Breast epithelium (tissue), 4 donors: Measurements from ENCODE around the gene SYTL3. TPM values are rescaled to one million over a fixed set of nuclear protein-coding genes. Genes with fewer than 3 reads are reported as not detected.

Experiments
- DNase-seq, 2 donors: peaks; one replicate each; pipeline ENCODE4 v3.0.0-alpha.2; 2019; ENCODE audit warnings: low spot score in 2 of 2
- H3K27ac ChIP-seq, 2 donors: fragments of 200-600 bp; sonication (generic) in 1 of 2; one replicate each; pipeline ENCODE4 v1.5.1; 2016 to 2019; ENCODE audit warnings: mild to moderate bottlenecking in 1 of 2
- H3K27me3 ChIP-seq, 2 donors: fragments of 200-600 bp; sonication (generic) in 1 of 2; one replicate each; pipeline versions ENCODE4 v1.5.1 to v1.6.0; 2017 to 2019; ENCODE audit warnings: control low read depth in 1 of 2, mild to moderate bottlenecking in 1 of 2
- H3K36me3 ChIP-seq: fragments of 200-600 bp; one replicate; pipeline ENCODE4 v1.5.1; 2019
- H3K4me1 ChIP-seq, 2 donors: fragments of 200-600 bp; sonication (generic); one replicate each; pipeline ENCODE4 v1.5.1; 2016 to 2019; ENCODE audit warnings: control low read depth in 1 of 2
- H3K4me3 ChIP-seq, 3 donors: fragments of 200-600 bp; sonication (generic); 1 replicate in 2 of 3; 2 replicates in 1 of 3; pipeline ENCODE4 v1.5.1; 2016 to 2019; ENCODE audit warnings: mild to moderate bottlenecking in 3 of 3, moderate library complexity in 2 of 3
- H3K9me3 ChIP-seq, 2 donors: fragments of 200-600 bp; sonication (generic) in 1 of 2; one replicate each; pipeline ENCODE4 v1.5.1; 2016 to 2019; ENCODE audit warnings: control low read depth in 1 of 2
- POLR2A ChIP-seq: fragments of 450-650 bp; IDR thresholded peaks from one replicate; pipeline ENCODE4 v1.6.1; 2016; ENCODE audit warnings: antibody characterized with exemption, mild to moderate bottlenecking, moderate library complexity
- POLR2AphosphoS5 ChIP-seq, 3 donors: sonication (generic); formaldehyde crosslinking; IDR thresholded peaks; one replicate each; pipeline ENCODE4 v1.6.1; 2017; ENCODE audit warnings: antibody characterized with exemption in 3 of 3
- intact Hi-C: fragments of 100-400 bp; cut with DNase I; formaldehyde crosslinking; loops from one replicate; pipeline ENCODE4 v1.15.1; 2023; ENCODE audit warnings: low total_unique reads
- total RNA-seq, 3 donors: library from RNA; depleted of rRNA; stranded (reverse); fragments of >200 nt; gene quantifications; one replicate each; pipeline ENCODE4 v1.1.0, GENCODE V29; 2016
- TF ChIP-seq, protein P1 (sequence below), 3 donors: fragments of 450-650 bp; IDR thresholded peaks; one replicate each; pipeline ENCODE4 v1.5.1; 2016 to 2017; ENCODE audit warnings: antibody characterized with exemption in 3 of 3, mild to moderate bottlenecking in 3 of 3, moderate library complexity in 3 of 3

The SYTL3 gene
- total RNA-seq, 3 donors from 2014 or later = 5.2 to 8.0 (median 7.5) TPM

- H3K36me3 ChIP-seq = no peaks in the 10 kb centered on the region
- intact Hi-C loops = no loop called here
- H3K9me3 ChIP-seq = peaks cover 0 to 14% of the 10 kb centered on the region in 2 donors
- H3K4me3 ChIP-seq = no peak overlapping the region
- H3K4me1 ChIP-seq = no peaks in the 10 kb centered on the region
- H3K27ac ChIP-seq = no peak overlapping the region
- DNase-seq = no peak
- H3K27me3 ChIP-seq = no peaks in the 10 kb centered on the region
- TF ChIP-seq, protein P1, sequence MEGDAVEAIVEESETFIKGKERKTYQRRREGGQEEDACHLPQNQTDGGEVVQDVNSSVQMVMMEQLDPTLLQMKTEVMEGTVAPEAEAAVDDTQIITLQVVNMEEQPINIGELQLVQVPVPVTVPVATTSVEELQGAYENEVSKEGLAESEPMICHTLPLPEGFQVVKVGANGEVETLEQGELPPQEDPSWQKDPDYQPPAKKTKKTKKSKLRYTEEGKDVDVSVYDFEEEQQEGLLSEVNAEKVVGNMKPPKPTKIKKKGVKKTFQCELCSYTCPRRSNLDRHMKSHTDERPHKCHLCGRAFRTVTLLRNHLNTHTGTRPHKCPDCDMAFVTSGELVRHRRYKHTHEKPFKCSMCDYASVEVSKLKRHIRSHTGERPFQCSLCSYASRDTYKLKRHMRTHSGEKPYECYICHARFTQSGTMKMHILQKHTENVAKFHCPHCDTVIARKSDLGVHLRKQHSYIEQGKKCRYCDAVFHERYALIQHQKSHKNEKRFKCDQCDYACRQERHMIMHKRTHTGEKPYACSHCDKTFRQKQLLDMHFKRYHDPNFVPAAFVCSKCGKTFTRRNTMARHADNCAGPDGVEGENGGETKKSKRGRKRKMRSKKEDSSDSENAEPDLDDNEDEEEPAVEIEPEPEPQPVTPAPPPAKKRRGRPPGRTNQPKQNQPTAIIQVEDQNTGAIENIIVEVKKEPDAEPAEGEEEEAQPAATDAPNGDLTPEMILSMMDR (IDR thresholded peaks at IDR 0.05) = no peak
- TF ChIP-seq POLR2A = no peak
- no peak for TF ChIP-seq POLR2AphosphoS5 (IDR thresholded peaks at IDR 0.05)
Measured at GRCh38 chr6:158735009-158735408, 85.2 kb downstream of the SYTL3 start.

GRCh38 chr6:158737082-158737709 lies 87.3 kb downstream of the SYTL3 start:
- intact Hi-C loops = no loop called here
- no peak overlapping the region for H3K4me3 ChIP-seq
- TF ChIP-seq, protein P1 (IDR thresholded peaks at IDR 0.05) = no peak
- no peak for TF ChIP-seq POLR2AphosphoS5 (IDR thresholded peaks at IDR 0.05)
- no peak for TF ChIP-seq POLR2A

GRCh38 chr6:158737710-158738615 lies 88.1 kb downstream of the SYTL3 start:
- no peak overlapping the region for H3K4me3 ChIP-seq
- H3K27me3 ChIP-seq = no peaks in the 10 kb centered on the region
- no peaks in the 10 kb centered on the region for H3K36me3 ChIP-seq
- H3K9me3 ChIP-seq = peaks cover 0 to 14% of the 10 kb centered on the region in 2 donors
- intact Hi-C loops = no loop called here
- TF ChIP-seq POLR2A = no peak
- TF ChIP-seq, protein P1 (IDR thresholded peaks at IDR 0.05) = no peak
- H3K27ac ChIP-seq = no peak overlapping the region
- no peaks in the 10 kb centered on the region for H3K4me1 ChIP-seq
- DNase-seq = no peak

More at GRCh38 chr6:158737082-158737709, 87.3 kb downstream of the SYTL3 start:
- Histone ChIP-seq H3K9me3 (peaks cover 0 to 14% of the 10 kb centered on the region in 2 donors), H3K27me3 (no peaks in the 10 kb centered on the region), H3K4me1 (no peaks in the 10 kb centered on the region), H3K36me3 (no peaks in the 10 kb centered on the region), H3K27ac (no peak overlapping the region)
- DNase-seq = no peak

- H3K4me1 ChIP-seq = no peaks in the 10 kb centered on the region
- no peaks in the 10 kb centered on the region for H3K27me3 ChIP-seq
- H3K27ac ChIP-seq = no peak overlapping the region
- H3K4me3 ChIP-seq = no peak overlapping the region
- no peak for TF ChIP-seq POLR2AphosphoS5 (IDR thresholded peaks at IDR 0.05)
- no peak for TF ChIP-seq POLR2A
- no peak for DNase-seq
- intact Hi-C loops = no loop called here
- H3K36me3 ChIP-seq = no peaks in the 10 kb centered on the region
- H3K9me3 ChIP-seq = peaks cover 0 to 5% of the 10 kb centered on the region in 2 donors
Measured at GRCh38 chr6:158739673-158740072, 89.8 kb downstream of the SYTL3 start.

GRCh38 chr6:158743033-158743651 lies 93.3 kb downstream of the SYTL3 start:
- peaks cover 0 to 5% of the 10 kb centered on the region in 2 donors for H3K9me3 ChIP-seq
- TF ChIP-seq POLR2AphosphoS5 (IDR thresholded peaks at IDR 0.05) (no peak), POLR2A (no peak)
- TF ChIP-seq, protein P1 (IDR thresholded peaks at IDR 0.05) = no peak

More at GRCh38 chr6:158743033-158743651, 93.3 kb downstream of the SYTL3 start:
- intact Hi-C loops = no loop called here
- DNase-seq = no peak
- H3K4me1 ChIP-seq = no peaks in the 10 kb centered on the region
- H3K4me3 ChIP-seq = no peak overlapping the region
- no peaks in the 10 kb centered on the region for H3K27me3 ChIP-seq
- no peak overlapping the region for H3K27ac ChIP-seq
- no peaks in the 10 kb centered on the region for H3K36me3 ChIP-seq
